Colon (tissue), 2 donors: Measurements from ENCODE around the gene RS1.

Experiments
- FAIRE-seq: peaks from 2 replicates; lab custom pipeline; 2012; peaks lifted over from hg19 to GRCh38; lab: Jason Lieb, UNC
- donor health status: control.
- donor health status: control.

The RS1 gene

DNA sequence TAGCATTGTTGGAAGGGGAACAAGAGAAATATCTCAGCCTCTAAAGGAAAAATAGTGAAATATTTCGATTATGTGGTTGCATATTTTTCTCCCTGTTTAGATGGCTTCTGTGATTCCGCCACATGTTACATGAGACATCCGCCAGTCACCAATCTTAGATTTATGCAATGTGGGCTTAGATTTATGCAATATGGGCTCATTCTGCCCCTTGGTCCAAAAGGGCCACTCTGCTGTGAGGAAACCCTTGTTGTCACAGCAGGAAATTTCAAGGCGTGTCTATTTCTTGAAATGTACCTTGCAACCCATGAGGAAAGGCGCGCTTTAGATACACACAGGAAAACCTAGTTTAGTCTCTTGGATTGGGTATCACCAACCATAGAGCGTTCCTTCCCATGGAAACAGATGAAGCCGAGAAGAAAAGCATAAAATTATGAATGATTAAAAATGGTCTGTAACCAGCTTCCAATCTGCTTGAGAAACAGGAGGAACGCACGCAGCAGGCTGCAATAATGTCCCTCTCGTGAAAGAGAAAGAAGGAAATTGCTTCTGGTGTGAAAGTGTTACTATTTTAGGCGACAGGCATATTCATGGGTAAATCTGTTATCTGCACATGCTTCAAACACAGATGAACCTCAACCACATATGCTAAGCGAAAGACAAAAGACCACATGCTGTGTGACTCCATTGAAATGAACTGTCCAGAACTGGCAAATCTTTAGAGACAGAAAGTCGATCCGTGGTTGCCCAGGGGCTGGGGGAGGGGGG lies 3.7 kb downstream of the RS1 start:
- no peak for FAIRE-seq

DNA sequence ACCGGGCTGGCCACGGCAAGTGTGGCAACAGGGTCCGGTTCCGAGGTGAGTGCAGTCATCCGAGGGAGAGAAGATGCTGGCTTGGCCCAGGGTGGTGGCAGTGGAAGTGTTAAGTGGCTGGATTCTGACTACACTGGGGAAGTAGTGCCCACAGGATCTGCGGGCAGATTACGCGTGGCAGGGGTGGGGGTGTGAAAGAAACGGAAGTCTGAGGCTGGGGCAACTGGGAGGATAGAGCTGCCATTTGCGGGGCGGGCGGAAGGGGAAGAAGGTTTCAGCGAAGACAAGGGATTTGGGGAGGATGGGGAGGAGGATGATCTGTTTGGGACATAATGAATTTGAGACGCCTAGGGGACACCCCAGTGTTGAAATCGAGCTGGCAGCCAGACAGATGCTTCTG lies 5.3 kb downstream of the RS1 start:
- FAIRE-seq = no peak

GRCh38 chrX:18664947-18665346 lies 7.0 kb downstream of the RS1 start:
- FAIRE-seq = no peak

- FAIRE-seq = no peak
Observed at GRCh38 chrX:18661273-18661672, 10.6 kb downstream of the RS1 start.

- FAIRE-seq = no peak
Observed at GRCh38 chrX:18654875-18655836, 16.8 kb downstream of the RS1 start.

GRCh38 chrX:18652636-18653035 lies 19.3 kb downstream of the RS1 start:
- no peak for FAIRE-seq

DNA sequence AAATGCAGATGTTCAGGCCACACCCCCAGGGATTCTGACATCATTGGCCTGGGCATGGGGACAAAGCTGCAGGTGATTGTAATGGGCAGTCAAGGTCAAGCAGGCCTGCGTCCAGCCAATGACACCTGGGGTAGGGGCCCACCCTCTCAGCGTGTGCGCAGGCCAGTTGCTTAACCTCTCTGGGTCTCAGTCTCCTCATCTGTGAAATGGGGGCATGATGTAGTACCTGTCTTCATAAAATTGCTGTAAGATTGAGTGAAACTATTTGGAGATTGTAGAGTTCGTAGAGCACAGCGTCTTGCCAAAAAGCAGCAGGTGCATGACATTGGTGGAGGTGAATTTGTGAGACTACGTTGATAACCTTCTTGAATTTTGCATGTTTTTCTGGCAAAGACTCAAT lies 21.2 kb downstream of the RS1 start:
- FAIRE-seq = no peak

GRCh38 chrX:18649498-18649951 lies 22.4 kb downstream of the RS1 start:
- no peak for FAIRE-seq

DNA sequence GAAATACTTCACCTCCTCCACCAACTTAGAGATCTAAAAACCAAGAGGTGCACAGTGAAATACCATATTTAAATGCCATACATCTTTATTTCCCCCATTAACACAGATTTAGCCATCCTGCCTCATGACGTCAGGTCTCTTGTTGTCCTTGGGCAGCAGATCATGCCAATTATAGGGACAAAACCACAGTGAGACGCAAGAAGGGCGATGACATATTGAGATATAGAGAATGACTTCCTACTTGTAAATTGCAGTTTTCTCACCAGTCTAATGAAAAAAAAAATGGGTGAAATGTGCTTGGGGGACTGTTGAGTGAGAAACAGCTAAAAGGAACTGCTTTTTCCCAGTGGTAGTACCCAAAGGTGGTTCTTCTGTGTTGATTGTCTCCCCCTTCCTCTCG lies 24.3 kb downstream of the RS1 start:
- FAIRE-seq = no peak

DNA sequence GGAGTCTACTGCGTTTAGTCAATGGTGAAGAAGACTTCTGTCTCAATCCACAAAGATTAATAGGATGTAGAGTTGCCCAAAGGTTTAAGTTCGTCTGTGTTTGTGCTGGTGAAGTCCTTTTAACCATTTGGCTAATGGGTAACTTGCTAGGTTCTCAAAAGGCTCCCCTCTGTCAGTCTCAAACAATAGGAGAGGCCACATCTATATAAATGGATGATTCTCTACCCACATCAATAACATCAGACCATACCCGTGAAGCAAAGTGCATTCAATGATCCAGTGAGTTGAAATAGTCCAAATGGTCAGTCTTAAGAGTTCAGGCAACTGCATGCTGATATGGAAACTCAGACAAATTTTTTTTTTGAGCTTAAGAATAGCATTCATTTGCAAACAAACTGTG lies 28.1 kb downstream of the RS1 start:
- no peak for FAIRE-seq

DNA sequence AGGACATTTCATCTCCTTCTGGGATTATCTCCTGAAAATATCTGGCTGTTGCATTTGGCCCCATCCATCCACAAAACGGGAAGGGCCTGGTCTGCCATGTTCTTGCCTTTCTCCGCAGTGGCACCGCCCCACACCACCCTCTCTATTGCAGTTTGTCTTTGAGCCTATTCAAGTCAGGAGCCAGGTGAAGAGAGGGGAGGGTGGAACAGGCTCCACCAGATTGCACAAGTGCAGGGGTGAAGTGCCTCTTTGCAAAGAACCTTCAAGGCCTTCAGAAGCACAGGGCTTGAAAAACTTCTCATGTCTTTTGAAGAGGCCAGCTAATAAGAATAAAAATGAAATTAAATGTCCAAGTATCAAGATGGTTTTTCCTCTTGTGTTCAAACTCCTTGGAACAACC lies 28.7 kb downstream of the RS1 start:
- FAIRE-seq = no peak

DNA sequence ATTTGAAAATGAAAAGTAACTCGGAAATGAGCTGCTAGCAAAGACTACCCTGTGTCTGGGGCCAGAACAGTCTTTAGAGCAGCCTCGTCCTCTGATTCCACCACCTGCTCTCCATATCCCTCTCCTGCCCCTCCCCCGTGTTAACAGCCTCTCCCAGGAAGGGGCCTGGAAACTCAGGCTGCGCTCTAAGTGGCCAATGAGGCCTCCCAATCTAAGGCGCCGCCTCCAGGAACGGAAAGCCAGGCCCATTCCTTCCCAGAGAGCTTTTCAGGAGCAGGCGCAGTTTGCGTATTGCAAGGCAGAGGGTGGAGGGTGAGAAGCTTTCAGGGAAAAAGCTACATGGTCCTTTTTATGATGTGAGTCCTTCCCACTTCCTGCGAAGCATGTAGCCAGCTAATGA lies 31.2 kb downstream of the RS1 start:
- no peak for FAIRE-seq

DNA sequence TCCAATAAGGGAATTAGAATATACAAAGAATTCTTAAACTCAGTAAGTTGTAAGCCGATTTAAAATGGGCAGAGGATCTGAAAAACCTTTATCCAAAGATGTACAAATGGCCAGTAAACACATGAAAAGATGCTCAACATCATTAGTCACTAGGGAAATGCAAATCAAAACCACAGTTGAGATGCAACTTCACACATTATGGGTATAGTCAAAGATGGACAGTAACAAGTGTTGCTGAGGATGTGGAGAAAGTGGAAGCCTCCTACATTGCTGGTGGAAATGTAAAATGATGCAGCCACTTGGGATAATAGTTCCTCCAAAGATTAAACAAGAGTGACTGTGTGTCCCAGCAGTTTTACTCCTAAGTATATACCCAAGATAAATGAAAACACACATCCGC lies 32.6 kb downstream of the RS1 start:
- no peak for FAIRE-seq

DNA sequence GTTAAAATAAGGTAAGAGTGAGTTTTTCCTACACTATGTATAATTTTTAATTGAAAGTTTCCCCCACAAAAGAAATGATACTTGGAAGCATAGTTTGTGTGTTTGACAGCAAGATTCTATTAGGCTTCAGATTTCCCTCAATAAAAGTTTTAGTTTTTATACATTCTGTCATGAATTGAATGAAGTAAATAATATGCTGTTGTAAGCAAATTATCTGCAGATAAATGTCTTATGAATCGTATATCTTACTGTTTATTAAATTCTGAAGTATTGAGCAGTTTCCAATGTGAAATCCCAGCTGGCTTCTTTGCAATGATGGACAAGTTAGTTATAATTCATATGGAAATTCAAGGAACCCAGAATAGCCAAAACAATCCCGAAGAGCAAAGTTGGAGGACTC lies 33.5 kb downstream of the RS1 start:
- peak; percentile 47 for FAIRE-seq

DNA sequence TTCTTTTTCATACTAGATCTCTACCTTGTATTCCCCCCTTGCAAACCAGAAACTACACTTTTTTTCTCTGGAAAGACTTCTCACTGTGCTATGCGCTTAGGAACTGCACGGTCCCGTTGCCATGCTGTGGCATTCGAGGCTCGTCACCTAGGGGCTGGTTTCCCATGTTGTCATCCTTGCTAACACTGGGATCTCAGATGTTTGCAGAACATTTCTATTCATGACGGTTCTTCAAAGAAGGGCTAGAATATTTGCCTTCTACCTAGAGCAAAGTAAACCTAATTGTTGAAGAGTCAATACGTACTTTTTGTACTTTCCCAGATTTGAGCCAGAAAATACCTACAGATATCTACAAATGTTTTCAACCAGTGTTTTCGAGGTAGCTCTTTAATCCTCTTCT lies 41.0 kb downstream of the RS1 start:
- FAIRE-seq = no peak

DNA sequence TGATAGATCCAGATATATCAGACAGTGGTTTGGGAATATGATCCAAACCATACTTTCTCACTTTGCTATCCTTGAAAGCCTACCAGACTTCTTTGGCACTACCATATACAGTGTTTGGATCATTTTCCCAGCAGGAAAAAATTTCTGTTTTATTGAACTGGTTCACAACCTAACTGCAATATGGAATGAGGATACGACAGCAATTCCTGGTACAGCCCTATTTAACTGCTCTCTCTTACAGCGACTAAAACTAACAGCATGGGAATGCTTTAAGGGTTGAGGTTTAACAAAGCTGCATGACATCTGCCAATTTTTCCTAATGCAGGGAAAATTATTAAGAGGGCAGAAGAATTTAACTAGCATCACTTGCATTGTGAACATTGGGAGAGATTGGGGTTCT lies 47.3 kb downstream of the RS1 start:
- no peak for FAIRE-seq

GRCh38 chrX:18620349-18620748 lies 51.6 kb downstream of the RS1 start:
- no peak for FAIRE-seq

GRCh38 chrX:18619288-18619687 lies 52.6 kb downstream of the RS1 start:
- FAIRE-seq = no peak

- no peak for FAIRE-seq
Observed at GRCh38 chrX:18617407-18617750, 54.5 kb downstream of the RS1 start.

- FAIRE-seq = no peak
Observed at GRCh38 chrX:18616688-18617406, 55.1 kb downstream of the RS1 start.

DNA sequence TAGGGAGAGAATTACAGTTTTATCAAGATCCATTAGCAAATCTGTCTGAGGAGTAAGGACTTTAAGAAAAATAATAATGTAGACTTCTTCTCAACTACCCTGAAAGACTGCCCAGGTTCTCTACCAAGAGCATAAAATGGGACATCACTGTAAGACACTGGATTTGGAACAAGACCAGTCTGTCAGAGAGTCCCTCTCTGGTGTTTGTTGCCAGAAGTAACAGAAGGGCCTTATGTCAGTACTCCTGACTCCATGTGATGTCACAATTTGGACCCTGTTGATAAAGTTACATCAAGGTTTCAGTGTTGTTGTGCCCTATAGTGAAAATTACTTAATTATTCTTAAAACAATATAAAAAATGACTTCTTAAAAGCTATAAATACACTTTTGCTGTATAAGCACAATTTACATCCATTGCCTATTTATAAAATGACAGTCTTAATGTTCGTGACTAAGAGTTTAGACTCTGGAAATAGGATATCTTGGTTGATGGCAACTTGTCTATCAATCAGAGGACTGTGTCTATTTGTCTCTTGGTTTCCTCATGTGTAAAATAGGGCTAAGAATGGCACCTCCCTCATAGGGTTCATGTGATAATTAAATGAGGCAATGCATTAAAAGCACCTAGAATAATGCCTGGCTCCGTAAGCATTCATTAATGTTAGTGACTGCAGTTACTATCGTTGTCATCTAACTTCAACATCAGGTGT lies 57.8 kb downstream of the RS1 start:
- no peak for FAIRE-seq

DNA sequence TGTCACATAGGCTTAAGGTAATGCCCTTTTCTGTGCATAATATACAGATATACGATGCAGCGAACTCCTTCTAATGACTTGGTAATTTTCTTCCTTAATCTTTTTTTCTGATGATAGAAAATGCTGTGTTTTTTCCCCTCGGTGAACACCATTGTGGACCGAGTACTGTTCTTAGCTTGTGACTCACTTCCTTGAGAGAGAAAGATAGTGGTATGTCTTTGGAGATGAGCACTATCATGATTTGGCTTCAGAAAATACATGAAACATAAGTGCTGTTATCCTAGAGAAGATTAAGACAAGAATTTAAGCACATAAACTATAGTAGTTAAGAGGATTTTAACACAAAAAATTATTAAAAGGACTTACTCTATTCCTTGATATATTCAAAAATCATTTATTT lies 63.9 kb downstream of the RS1 start:
- FAIRE-seq = no peak
